HG03159 (cell line): Measurements from ENCODE around the gene DPP6.

Experiments used
- ATAC-seq: cut with Tn5 transposase; IDR thresholded peaks from one replicate; pipeline ENCODE4 v1.9.1; 2021; ENCODE audit warnings: mild to moderate bottlenecking, moderate library complexity; ENCODE audit not compliant: unreplicated experiment

The DPP6 gene

DNA sequence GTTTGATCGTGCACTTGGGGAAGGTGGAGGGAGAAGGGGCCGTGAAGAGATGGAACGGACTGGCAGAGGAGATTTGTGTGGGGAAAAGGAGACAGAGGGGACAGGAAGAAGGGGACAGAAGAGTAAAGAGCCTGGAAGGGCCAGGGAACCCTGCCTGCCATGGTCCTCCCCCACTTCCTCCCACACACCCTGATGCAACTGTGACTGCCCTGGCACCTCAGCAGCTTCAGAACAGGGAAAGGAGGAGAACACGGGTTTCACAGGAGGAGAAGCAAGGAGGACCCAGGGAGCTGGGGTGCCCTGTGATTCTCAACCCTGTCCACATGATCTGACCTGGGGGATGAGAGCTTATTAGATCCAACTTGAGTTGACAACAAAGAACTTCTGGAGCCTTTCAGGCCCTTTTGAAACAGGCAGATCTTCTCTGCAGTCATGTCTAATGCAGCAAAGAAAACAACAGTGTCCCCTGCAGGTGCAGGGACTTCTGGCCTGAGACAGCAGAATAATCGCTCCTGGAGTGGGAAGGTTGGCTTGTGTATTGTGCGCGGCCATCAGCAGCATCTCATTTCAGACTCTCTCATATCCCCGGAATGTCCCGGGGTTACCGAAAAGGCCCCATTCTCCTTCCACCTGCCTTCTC lies 529.2 kb downstream of the DPP6 start:
- no peak for ATAC-seq

DNA sequence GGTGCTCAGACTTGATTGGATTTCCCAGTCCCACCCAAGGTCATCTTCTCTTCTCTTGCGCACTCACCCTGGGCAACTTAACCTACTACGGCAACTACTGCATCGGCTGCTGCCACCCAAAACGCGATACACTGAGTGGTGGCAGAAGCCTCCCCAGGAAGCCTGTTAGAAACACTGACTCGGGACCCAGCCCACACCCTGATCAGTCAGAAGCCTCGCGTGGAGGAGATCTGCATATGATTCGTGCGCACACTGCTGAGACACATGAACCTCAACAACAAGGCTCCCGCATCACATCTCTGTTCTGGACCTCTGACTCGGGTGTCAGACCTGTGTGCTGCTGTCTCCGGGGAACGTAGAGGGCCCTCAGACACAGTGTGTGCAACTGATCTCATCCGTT lies 531.3 kb downstream of the DPP6 start:
- no peak for ATAC-seq

DNA sequence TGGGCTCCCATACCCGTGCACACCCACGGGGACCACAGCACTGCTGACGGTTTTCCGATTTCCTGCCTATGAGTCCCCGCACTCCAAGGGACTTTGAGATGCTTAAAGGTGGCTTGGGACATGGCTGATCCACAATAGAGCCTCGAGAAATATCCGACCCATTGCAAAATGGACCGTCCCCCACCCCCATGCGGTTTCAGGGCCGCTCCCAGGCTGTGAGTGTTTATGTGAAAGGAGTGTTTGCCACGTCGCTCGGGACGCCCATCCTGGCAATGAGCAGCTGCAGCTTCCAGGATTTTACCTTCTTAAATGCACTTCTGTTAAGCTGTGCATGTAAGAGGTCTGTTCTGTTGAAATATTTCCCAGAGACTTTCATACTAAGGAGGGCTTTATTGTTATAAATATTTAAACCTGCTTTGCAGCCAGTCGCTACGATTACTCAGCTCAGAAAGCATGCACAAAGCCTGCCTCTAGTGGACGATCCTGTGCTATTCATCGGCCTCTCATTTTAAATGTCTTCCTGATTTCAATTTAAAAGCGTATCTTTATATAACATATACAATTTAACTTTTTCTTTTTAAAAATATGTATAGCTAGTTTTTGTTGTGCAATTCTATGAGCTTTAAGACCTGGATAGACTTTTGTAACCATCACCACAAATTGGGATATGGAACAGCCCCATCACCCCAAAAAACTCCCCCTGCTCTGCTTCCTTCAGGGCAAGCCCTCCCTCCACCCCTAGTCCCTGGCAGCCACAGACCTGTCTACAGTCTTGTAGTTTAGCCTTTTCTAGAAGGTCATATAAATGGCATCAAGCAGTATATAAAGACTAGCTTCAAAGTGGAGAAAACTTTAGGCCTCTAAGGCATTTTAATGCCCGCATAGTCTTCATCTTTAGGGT lies 532.4 kb downstream of the DPP6 start:
- no peak for ATAC-seq

DNA sequence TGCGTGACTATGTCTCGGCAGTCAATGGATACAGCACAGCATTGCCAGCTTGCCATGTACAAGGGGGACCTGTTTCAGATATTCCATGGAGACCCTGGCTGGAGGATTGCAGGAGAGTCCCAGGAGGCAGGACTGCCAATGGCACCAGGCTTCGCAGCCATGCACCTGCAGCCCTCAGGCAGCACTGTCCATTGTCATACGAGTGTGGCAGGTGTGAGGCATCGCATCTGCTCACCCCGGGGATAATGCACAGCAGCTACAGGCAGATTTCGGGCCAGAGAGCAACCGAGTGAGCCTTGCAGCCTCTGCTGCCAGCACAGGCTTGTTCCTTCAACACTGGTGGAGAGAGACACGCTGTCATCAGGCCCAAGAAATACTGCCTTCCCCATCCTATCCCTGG lies 535.6 kb downstream of the DPP6 start:
- no peak for ATAC-seq

DNA sequence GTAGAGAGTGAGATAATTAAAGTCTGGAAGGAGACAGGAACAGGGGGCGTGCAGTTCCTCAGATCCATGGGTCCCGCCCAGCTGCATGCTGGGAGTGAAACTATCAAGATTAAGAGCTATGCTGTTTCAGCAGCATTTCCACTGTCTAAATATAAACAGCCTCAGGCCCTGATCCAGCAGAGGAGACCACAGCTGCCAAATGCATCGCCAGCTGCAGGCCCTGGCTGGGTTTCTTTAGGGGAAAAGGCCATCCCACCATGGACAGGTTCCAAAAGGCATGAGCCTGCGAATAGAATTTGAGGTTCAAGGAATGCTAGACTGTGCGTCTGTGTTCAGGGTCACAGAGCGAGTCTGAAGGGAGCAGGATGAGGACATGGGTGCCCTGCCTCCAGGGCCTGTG lies 539.3 kb downstream of the DPP6 start:
- no peak for ATAC-seq

DNA sequence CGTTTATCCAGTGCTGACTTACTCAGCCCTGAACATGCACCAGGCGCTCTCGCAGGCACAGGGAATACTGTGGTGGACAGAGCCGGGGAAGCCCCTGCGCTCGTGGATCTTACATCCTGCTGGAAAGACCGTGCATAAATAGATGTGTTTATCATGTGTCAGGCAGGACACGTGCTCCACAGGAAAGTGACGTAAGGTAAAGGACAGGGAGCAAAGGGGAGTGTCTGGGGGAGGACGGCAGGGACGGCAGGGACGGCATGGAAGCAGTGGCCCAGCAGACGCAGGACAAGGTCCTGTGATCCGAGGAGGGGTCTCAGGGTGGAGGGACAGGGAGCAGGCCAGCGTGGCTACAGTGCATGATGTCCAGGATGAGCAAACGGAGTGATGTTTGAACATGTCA lies 540.2 kb downstream of the DPP6 start:
- no peak for ATAC-seq

DNA sequence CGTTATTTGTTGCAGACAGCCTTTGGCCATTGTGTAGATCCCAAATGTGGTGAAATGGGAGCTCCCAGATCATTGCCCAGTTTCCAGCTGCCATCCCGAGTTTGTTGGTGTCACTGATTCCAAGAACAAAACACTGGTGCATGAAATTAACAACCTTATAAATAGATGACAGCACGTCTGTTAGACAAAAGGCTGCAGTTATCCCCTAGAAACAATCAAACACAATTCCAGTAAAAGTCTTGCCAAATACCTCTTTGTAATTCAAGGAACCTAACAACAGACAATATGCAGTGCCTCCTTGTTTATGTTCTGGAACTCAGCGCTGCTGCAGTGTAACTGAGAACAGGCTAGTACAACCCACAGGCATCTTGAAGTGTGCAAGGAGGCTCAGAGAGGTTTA lies 546.2 kb downstream of the DPP6 start:
- ATAC-seq: no peak

DNA sequence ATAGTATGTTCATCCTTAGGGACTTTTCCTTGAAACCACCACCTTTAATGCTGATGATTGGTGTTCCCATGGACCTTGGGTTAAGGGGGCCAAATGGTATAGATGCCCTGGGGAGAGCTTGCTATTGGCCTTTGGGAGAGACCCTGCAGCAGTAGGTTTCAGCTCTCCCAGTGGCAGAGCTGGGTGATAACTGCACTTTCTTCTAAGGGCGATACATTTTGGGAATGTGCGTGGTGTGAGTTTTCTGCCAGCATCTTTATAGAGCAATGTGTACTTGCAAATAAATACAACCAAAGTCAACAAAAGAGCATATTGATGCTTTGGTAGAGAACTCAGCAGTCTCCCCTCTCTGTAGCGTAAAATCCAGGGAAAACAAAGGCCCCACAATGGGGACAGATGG lies 546.7 kb downstream of the DPP6 start:
- no peak for ATAC-seq

DNA sequence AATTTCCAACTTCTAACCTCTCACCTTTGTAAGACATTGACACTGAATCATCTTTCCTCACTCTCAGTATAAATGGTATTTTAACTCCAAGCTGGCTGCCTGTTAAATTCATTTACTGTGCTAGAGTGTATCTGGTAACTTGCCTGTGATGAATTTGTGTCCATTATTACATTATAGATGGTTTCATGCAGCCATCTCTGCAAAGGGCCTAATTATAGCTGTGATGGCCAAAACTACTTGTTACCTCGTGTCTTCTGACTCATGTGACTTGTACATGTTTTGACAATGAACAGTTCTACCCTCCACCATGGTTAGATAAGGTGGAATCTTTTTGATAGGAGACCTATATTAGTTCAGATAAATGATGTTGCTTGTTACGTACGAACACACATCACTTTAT lies 558.7 kb downstream of the DPP6 start:
- ATAC-seq: no peak

DNA sequence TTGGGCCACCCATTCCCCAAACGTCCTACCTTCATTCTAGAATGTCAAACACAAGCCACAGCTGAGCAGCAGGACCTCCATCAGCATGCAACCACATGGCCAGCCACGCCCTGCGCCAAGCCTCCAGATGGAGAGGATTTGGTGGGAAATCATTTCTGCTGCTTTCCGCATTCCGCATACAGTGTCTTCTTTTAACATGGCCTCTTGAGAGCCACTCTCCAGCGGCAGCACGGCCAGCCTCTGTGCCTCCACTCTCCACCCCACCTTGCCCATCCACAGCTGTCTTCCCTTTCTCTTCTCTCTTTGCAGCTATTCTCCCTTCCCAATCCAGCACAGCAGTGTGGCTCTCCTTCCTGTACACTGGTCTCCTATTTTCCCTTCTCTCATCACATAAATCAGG lies 561.6 kb downstream of the DPP6 start:
- no peak for ATAC-seq

DNA sequence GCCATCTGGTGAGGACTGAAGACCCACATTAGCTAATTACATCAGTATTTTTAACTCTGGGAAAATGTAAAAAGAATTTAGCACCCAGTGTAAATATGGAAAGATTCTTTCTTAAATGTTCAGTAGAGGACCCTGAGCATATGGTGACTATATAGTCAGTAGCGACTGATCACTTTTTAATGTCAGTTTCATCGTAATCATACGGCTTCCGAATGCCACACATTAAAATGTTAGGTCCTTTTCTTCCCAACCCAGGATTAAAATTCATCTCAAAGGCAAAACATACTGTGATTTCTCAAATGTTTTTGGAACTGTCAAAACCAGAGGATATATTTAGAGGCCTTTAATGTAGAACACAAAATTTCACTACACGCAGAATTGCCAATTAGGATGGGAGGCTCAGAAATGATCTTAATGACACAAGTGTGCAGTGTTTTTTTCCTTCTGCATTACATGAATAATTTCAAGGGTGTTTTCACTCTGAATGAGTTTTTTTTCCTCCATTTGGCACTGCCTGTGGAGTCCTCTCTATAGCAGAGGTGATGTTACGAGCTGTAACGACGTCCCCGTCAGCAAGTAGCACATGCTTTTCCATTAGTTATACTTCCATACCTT lies 568.0 kb downstream of the DPP6 start:
- ATAC-seq: no peak

DNA sequence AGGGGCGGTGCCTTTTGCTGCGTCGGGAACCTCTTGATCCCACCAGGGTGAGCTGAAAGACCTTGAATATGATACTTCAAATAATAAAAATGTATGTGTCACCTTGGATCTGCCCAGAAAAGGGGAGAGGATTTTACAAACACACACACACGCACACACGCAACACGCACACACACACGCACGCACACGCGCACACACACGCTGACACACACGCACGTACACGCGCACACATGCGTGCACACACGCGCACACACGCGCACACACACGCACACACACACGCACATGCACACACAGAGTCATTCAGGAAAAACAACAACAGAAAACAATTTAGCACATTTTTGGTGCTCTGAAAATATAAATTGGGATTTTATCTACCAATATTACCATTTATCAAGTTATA lies 571.2 kb downstream of the DPP6 start:
- no peak for ATAC-seq

DNA sequence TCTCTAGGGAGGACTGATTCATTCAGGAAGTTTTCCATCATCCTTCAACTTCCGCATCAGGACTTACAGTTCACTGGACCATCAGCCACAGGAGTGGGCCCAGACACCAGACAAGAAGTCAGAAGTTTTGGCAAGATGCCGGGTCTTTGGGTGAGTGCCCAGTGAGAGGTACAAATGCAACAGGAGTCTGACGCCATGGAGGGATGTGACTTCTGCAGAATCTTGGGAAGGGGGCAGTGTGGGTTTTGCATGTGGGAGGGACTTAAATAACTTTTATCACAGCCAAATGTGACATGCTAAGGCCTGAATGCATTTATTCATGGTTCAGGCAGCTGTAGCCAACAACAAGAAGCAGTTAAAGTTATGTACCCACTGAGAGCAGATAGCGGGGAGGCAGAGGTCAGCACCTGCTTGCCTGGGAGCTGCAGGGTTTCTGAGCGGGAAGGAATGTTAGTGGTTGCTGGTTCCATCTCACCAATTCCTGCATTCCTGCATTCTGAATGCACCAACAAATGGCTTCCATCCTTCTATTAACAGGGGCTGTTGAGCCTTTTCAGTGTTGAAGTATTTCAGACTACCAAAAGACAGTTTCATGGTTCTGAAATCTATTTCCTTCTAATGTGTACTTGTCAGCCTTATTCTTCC lies 575.6 kb downstream of the DPP6 start:
- ATAC-seq: no peak

DNA sequence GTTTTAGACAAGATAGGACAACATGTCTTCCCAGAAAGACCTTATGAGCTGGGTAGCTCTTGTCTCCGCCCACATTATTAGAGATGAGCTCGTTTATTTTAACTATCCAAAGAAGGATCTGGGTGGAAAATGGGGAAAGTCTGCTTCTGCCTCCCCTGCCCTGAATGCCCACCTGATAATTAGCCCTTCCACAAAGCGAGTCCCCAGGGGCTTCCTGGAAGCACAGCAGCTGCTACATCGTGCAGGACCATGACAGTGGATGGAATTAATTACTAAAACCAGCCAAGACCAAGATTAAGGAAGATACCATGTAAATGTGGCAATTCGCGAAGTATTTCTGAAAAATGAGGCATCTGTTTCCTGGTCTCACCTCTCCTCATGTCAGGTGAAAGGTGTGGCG lies 576.4 kb downstream of the DPP6 start:
- ATAC-seq: no peak

DNA sequence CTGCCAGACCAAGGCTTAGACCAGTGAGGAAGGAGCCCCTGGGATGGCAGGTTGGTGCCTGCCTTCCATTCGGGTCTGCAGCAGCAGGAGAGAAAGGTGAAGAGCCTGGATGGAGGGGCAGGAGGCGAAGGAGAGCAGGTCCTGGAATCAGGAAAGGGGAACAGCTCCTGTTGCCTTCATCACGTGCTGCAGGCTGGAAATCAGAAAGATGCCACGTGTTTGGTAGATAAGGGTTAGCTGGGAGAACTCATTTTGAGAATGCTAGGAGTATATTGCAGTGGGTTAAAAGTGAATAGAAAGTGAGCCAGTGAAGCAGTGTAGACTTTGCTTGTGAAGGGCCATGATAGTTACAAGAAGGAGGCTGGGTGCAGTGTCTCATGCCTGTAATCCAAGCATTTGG lies 579.0 kb downstream of the DPP6 start:
- no peak for ATAC-seq

DNA sequence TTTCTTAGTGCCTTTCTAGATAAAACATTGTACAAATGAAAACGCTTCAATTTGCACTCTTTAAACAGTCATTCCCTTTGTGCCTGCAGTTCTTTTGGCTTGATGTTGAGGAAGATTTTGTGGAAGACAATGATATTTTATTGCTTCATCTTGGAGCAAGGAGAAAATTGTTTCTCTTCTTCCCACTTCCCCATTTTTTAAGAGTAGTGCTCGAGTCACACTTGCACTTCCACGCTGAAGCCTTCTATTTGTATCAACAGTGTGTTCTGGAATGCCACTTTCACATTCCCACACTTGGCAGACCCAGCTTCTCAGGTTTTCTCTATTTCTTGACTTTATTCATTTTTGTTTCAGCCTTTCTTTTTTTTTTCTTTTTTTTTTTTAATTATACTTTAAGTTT lies 581.4 kb downstream of the DPP6 start:
- ATAC-seq: no peak

DNA sequence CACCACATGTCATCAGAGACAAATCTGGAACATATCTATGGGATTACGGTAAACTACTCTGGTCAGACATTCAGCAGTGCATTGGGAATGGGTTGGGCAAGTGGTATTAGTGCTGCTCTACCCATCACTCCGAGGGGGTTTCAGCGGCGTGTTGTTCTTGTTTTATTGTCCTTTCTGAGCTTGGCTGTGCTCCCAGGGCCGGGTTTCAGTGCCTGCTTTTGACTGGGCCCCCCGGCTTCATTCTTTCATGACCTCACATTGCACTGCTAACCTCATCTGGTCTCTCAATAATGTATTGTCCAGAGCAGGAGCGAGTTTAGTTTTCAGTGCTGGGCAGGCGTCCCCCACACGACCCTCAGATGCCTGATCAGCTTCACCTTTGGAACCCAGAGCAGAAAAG lies 586.1 kb downstream of the DPP6 start:
- ATAC-seq: no peak

DNA sequence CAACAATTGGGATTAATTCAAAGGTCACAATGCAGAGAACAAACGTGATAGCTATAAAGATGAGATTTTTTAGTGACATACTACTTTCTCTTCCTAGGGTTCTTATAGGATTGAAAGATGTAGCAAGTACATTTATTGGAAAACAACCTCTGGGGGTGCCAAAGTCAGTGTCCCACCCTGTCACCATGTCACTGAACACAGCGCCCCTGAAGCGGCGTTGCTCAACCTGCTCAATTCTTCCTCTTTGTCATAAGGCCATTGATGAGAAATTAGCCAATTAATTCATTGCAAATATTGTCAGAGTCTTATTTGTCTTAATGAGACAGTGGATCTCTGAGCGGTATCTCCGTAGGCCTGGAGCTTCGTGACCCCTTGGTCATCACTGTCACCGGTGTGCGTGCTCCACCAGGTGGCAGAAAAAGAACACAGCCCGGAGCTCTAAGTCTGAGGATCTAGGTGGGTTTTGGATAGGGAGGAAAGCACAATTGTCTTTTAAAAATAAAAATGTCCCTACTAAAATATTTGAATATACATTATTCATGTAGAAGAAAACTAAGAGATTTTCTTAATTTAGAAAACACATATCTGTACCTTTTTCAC lies 588.2 kb downstream of the DPP6 start:
- no peak for ATAC-seq

DNA sequence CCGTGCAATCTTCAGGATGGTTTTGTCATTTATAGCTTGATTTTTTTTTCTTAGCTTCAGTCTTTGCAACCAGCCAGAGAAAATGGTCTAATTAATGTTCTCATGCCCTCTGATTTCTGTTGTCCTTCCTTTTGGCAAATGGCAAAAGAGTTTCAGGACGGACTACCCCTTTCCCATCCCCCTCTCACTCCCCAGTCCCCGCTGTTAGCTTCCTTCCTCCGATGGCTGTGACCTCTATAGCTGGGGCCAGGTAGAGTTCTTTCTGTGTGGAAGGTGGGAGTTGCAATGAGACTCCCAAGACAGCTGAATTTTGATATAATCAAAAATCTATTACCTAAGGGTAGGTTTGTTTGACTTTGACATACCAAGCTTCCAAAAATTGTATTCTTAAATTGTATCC lies 588.7 kb downstream of the DPP6 start:
- ATAC-seq: no peak

DNA sequence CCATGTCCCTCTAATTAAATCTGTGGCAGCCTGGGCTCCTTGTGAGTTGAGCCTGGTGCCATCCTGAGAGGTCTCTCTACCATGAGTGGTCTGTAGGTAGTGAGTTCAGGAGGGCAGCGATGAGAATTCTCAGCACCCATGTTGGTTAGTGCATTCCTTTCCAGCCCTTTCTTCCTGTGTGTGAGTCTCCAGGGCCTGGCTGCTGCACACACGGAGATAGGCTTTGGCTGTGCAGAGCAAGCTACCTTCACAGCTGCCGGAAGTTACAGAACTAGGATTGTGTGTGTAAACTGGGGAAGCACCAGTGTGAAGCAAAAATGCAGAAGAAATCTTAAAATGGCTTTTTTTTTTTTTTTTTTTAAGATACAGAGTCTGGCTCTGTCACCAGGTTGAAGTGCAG lies 592.2 kb downstream of the DPP6 start:
- ATAC-seq: no peak
